Measurements from ENCODE around the gene ARAP3.

The ARAP3 gene

GRCh38 chr5:141674747-141675146 lies 7.3 kb downstream of the ARAP3 start:
- H3K4me2 ChIP-seq (ENCODE audit: insufficient read depth, low read length): no peak overlapping the region
- no peaks in the 10 kb centered on the region for H3K79me2 ChIP-seq (ENCODE audit: insufficient read depth, low read length)
- ATAC-seq (ENCODE audit: insufficient read depth, low read depth): no peak
- H3K36me3 ChIP-seq (ENCODE audit: insufficient read depth, low read length): no peaks in the 10 kb centered on the region
- no peaks in the 10 kb centered on the region for H3K9me3 ChIP-seq (ENCODE audit: insufficient read depth, low read length, severe bottlenecking)
- H4K20me1 ChIP-seq (ENCODE audit: insufficient read depth, low read length): no peaks in the 10 kb centered on the region
- no peaks in the 10 kb centered on the region for H3K27me3 ChIP-seq (ENCODE audit: insufficient read depth, low read length, poor library complexity)
- no peak for DNase-seq
- no peaks in the 10 kb centered on the region for H3K4me1 ChIP-seq (ENCODE audit: insufficient read depth, low read length)
- no peak overlapping the region for H3K4me3 ChIP-seq (ENCODE audit: low read depth in 1 of 2, low read length in 2 of 2)
- H3K9ac ChIP-seq (ENCODE audit: low read depth, low read length): no peak overlapping the region
- TF ChIP-seq CTCF (IDR thresholded peaks at IDR 0.05; ENCODE audit: borderline replicate concordance, extremely low read depth, low read length, poor library complexity, severe bottlenecking): no peak
- no peak for TF ChIP-seq EZH2 (IDR thresholded peaks at IDR 0.05; ENCODE audit: borderline replicate concordance, low read depth, low read length, severe bottlenecking)
- H2AFZ ChIP-seq (ENCODE audit: low read depth, low read length): no peak overlapping the region
- H3K27ac ChIP-seq (ENCODE audit: low read length): no peak overlapping the region

DNA sequence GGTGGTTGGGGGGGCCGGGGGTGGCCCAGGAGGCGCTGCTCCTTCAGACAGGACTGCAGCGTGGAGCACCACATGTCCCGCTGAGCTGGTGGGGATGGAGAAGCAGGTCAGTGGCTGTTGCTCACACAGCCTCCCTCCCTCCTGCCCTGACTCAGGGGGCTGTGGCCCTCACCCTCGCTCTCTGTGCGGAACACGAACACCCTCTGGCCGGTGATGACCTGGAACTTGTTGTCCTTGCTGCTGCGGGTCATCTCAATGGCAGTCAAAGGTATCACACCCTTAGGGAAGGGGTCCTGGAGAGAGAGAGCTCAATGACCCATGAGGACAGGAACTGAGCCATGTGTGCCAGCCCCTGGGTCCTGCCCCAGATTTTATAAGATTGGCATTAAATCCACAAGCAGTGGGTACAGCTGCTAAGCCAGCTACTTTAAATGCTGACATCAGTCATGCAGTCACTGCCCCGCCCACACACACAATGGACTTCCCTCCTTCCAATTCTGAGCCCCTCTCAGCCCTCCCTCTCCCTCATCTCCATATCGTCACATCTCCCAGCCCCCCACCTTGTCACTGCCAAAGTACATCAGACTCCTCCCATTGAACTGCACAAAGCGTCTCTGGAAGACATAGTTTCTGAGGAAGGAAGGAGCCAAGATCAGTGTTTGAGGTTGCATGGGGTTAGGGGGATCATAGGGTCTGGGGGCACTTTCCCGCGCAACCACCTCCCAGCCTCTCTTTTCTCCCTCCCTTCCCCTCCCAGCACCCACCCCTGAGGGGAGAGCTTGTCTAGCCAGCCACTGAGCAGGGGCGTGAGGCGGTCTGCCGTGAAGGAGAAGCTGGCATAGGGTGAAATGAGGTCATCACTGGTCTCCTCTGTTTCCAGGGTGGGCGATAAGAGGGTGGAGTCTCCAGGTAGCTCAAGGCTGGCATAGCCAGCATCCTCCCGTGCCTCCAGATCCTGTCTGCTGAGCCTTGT lies 8.9 kb downstream of the ARAP3 start:
- Histone ChIP-seq H3K27ac (ENCODE audit: low read length) (no peak overlapping the region), H3K27me3 (ENCODE audit: insufficient read depth, low read length, poor library complexity) (no peaks in the 10 kb centered on the region), H3K79me2 (ENCODE audit: insufficient read depth, low read length) (no peaks in the 10 kb centered on the region), H3K9me3 (ENCODE audit: insufficient read depth, low read length, severe bottlenecking) (no peaks in the 10 kb centered on the region), H4K20me1 (ENCODE audit: insufficient read depth, low read length) (no peaks in the 10 kb centered on the region), H3K4me2 (ENCODE audit: insufficient read depth, low read length) (no peak overlapping the region), H3K36me3 (ENCODE audit: insufficient read depth, low read length) (no peaks in the 10 kb centered on the region), H3K4me3 (ENCODE audit: low read depth in 1 of 2, low read length in 2 of 2) (no peak overlapping the region), H3K4me1 (ENCODE audit: insufficient read depth, low read length) (no peaks in the 10 kb centered on the region), H3K9ac (ENCODE audit: low read depth, low read length) (no peak overlapping the region), H2AFZ (ENCODE audit: low read depth, low read length) (no peak overlapping the region)
- ATAC-seq (ENCODE audit: insufficient read depth, low read depth): peak; percentile 52; the same call in 2 of the 3 replicates
- TF ChIP-seq CTCF (IDR thresholded peaks at IDR 0.05; ENCODE audit: borderline replicate concordance, extremely low read depth, low read length, poor library complexity, severe bottlenecking): no peak
- no peak for TF ChIP-seq EZH2 (IDR thresholded peaks at IDR 0.05; ENCODE audit: borderline replicate concordance, low read depth, low read length, severe bottlenecking)
- peak; percentile 32 for DNase-seq

- no peak overlapping the region for H3K9ac ChIP-seq (ENCODE audit: low read depth, low read length)
- H3K27me3 ChIP-seq (ENCODE audit: insufficient read depth, low read length, poor library complexity): no peaks in the 10 kb centered on the region
- no peak overlapping the region for H2AFZ ChIP-seq (ENCODE audit: low read depth, low read length)
- no peak overlapping the region for H3K4me3 ChIP-seq (ENCODE audit: low read depth in 1 of 2, low read length in 2 of 2)
- H3K9me3 ChIP-seq (ENCODE audit: insufficient read depth, low read length, severe bottlenecking): no peaks in the 10 kb centered on the region
- ATAC-seq (ENCODE audit: insufficient read depth, low read depth): no peak
- no peak for DNase-seq
- H4K20me1 ChIP-seq (ENCODE audit: insufficient read depth, low read length): no peaks in the 10 kb centered on the region
- no peaks in the 10 kb centered on the region for H3K79me2 ChIP-seq (ENCODE audit: insufficient read depth, low read length)
- H3K4me1 ChIP-seq (ENCODE audit: insufficient read depth, low read length): no peaks in the 10 kb centered on the region
- TF ChIP-seq CTCF (IDR thresholded peaks at IDR 0.05; ENCODE audit: borderline replicate concordance, extremely low read depth, low read length, poor library complexity, severe bottlenecking): no peak
- TF ChIP-seq EZH2 (IDR thresholded peaks at IDR 0.05; ENCODE audit: borderline replicate concordance, low read depth, low read length, severe bottlenecking): no peak
- H3K36me3 ChIP-seq (ENCODE audit: insufficient read depth, low read length): no peaks in the 10 kb centered on the region
- H3K27ac ChIP-seq (ENCODE audit: low read length): no peak overlapping the region
- H3K4me2 ChIP-seq (ENCODE audit: insufficient read depth, low read length): no peak overlapping the region
Measured at GRCh38 chr5:141672071-141672840, 9.8 kb downstream of the ARAP3 start.

All from DND-41 (cell line).